Transverse colon (tissue), 4 donors: ENCODE results near the gene MBD1. TPM values are rescaled to one million over a fixed set of nuclear protein-coding genes. Genes with fewer than 3 reads are reported as not detected.

Experiments used
- DNase-seq: peaks from one replicate; pipeline ENCODE4 v3.0.0-alpha.2; 2019
- H3K27ac ChIP-seq, 4 donors: fragments of 200-600 bp; sonication (generic); 2 replicates each; pipeline ENCODE4 v1.5.1; 2016 to 2018; ENCODE audit warnings: inconsistent platforms in 4 of 4
- H3K27me3 ChIP-seq: fragments of 200-600 bp; sonication (generic); 2 replicates; pipeline ENCODE4 v1.5.1; 2017; ENCODE audit warnings: inconsistent platforms
- H3K36me3 ChIP-seq, 4 donors: fragments of 200-600 bp; sonication (generic); 2 replicates each; pipeline ENCODE4 v1.5.1; 2017 to 2019; ENCODE audit warnings: inconsistent platforms in 4 of 4
- H3K4me1 ChIP-seq, 4 donors: fragments of 200-600 bp; sonication (generic); 2 replicates each; pipeline ENCODE4 v1.5.1; 2017 to 2020; ENCODE audit warnings: inconsistent platforms in 4 of 4
- H3K4me3 ChIP-seq, 4 donors: fragments of 200-600 bp; sonication (generic); 1 replicate in 1 of 4; 2 replicates in 3 of 4; pipeline versions ENCODE4 v1.5.1 to v1.6.1; 2017 to 2019; ENCODE audit warnings: inconsistent platforms in 4 of 4
- H3K9me3 ChIP-seq, 2 donors: fragments of 200-600 bp; sonication (generic); 2 replicates each; pipeline ENCODE4 v1.5.1; 2017 to 2019; ENCODE audit warnings: inconsistent platforms in 2 of 2
- EP300 ChIP-seq: sonication (generic); formaldehyde crosslinking; IDR thresholded peaks from one replicate; pipeline ENCODE4 v1.6.1; 2017; ENCODE audit warnings: antibody characterized with exemption, low read depth
- POLR2A ChIP-seq: fragments of 450-650 bp; IDR thresholded peaks from one replicate; pipeline ENCODE4 v1.6.1; 2016; ENCODE audit warnings: antibody characterized with exemption, mild to moderate bottlenecking, moderate library complexity
- POLR2AphosphoS5 ChIP-seq, 3 donors: sonication (generic); formaldehyde crosslinking; IDR thresholded peaks; one replicate each; pipeline ENCODE4 v1.6.1; 2016; ENCODE audit warnings: antibody characterized with exemption in 3 of 3
- WGBS, 2 donors: methylation state at CpG; one replicate each; pipeline ENCODE4 v1.1.5; 2018; ENCODE audit warnings: low coverage in 1 of 2; 5-methylcytosine and 5-hydroxymethylcytosine counted together
- in situ Hi-C, 4 donors: fragments of 200-750 bp; cut with MboI; loops; one replicate each; pipeline versions ENCODE4 v1.15.0 to v1.15.1; 2017; ENCODE audit warnings: low sequenced_read_pairs in 3 of 4, low pct_ligation_motif_present in 1 of 4, low pct_unique_long_range_greater_than_20kb in 1 of 4
- intact Hi-C: fragments of 100-400 bp; cut with DNase I; formaldehyde crosslinking; loops from one replicate; pipeline ENCODE4 v1.15.1; 2023; ENCODE audit warnings: low total_unique reads
- total RNA-seq, 4 donors: library from RNA; depleted of rRNA; stranded (reverse); fragments of >200 nt; gene quantifications; one replicate each; pipeline ENCODE4 v1.1.0, GENCODE V29; 2016
- TF ChIP-seq, protein P1 (sequence below), 5 experiments: fragments of 200-600 bp in 3 of 5; fragments of 450-650 bp in 2 of 5; sonication (generic) in 3 of 5; IDR thresholded peaks; 1 replicate in 2 of 5; 2 replicates in 3 of 5; pipeline ENCODE4 v1.5.1; 2016 to 2017; ENCODE audit warnings: antibody characterized with exemption in 5 of 5, inconsistent platforms in 3 of 5, mild to moderate bottlenecking in 2 of 5, moderate library complexity in 1 of 5

The MBD1 gene
- total RNA-seq, 4 donors from 2014 or later: 65.1 to 97.8 (median 83.0) TPM

DNA sequence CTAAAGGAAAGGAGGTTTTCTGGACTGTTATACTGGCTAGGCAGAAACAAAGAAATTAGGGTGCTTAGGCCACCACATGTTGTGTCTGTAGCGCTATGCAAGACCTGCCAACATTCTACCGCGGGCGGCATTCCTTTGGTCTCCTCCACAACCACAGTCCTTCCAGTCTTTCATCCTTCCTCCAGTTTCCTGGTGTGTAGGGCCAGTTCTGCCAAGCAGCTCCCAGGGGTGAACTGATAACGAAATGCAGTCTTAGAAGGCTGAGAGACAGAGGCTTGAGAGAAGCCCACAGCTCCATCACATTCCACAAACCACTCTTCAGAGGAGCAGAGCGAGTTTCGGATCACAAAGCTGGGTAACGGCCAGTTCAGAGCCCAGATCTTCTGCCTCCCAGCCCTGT, 25.6 kb upstream of the MBD1 start:
- Histone ChIP-seq H3K4me1 (peaks cover 0 to 14% (median 5%) of the 10 kb centered on the region in 4 donors), H3K4me3 (peak overlapping the region in 1 of 4 donors; percentile 54), H3K9me3 (peaks cover 5% of the 10 kb centered on the region in 2 donors), H3K27ac (no peak overlapping the region), H3K27me3 (peaks cover 40% of the 10 kb centered on the region), H3K36me3 (no peaks in the 10 kb centered on the region)
- TF ChIP-seq, protein P1, sequence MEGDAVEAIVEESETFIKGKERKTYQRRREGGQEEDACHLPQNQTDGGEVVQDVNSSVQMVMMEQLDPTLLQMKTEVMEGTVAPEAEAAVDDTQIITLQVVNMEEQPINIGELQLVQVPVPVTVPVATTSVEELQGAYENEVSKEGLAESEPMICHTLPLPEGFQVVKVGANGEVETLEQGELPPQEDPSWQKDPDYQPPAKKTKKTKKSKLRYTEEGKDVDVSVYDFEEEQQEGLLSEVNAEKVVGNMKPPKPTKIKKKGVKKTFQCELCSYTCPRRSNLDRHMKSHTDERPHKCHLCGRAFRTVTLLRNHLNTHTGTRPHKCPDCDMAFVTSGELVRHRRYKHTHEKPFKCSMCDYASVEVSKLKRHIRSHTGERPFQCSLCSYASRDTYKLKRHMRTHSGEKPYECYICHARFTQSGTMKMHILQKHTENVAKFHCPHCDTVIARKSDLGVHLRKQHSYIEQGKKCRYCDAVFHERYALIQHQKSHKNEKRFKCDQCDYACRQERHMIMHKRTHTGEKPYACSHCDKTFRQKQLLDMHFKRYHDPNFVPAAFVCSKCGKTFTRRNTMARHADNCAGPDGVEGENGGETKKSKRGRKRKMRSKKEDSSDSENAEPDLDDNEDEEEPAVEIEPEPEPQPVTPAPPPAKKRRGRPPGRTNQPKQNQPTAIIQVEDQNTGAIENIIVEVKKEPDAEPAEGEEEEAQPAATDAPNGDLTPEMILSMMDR (IDR thresholded peaks at IDR 0.05): no peak
- TF ChIP-seq POLR2A (no peak), POLR2AphosphoS5 (IDR thresholded peaks at IDR 0.05) (no peak)
- WGBS, 2 donors: 40 to 72% methylated on average over 1 to 8 of the region's 8 CpGs
- DNase-seq: no peak
- intact Hi-C loops (no loop called here), in situ Hi-C loops (loop anchor here in 1 of 4 donors (25.0 kb wide), 1 partner anchor 905 kb away; no protein-coding TSS in a partner anchor)

DNA sequence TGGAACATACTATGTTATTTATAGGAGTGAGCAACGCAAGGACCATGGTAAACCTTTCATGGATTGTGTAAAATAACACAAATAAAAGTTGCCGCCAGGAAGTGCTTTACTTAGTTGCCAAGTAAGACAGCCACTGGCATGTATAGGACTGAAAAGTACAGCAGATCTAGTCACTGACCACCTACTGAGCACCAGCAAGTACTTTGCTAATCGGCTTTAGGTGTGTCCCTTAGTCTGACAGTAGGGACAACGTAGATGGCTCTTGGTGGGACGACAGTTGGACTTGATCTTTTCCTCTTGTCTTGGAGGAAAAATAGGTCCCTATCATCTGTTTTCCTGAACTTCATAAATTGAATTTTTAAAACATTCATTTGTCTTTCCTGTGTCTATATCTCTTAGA, 19.8 kb upstream of the MBD1 start:
- TF ChIP-seq POLR2A (no peak), POLR2AphosphoS5 (IDR thresholded peaks at IDR 0.05) (no peak), EP300 (no peak)
- TF ChIP-seq, protein P1 (IDR thresholded peaks at IDR 0.05): no peak
- H3K4me3 ChIP-seq: no peak overlapping the region
- WGBS, 2 donors: 52 to 80% methylated on average over 1 to 5 of the region's 5 CpGs

DNA sequence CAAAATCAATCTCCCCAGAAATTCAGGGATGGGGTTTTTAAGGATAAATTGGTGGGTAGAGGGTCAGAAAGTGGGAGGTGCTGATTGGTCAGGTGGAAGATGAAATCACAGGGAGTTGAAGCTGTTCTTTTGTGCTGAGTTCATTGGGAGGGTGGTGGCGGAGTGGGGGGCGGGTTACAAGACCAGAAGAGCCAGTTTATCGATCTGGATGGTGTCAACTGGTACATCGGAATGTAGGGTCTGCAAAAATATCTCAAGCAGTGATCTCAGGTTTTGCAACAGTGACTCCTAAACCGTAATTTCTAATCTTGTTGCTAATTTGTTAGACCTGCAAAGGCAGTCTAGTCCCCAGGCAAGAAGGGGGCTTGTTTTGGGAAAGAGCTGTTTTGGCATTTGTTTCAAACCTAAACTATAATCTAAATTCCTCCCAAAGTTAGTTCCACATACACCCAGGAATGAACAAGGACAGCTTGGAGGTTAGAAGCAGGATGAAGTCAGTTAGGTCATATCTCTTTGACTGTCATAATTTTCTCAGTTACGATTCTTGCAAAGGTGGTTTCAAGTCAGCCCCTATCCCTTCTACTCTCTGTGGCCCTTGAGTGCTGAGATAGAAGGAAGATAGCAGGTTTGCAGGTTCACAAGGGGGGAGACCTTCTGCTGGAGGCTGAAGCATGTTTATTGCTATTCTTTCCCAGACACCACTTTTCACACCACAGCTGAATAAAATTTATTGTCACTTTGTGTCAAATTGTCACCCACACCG, 18.5 kb upstream of the MBD1 start:
- TF ChIP-seq, protein P1 (IDR thresholded peaks at IDR 0.05): no peak
- TF ChIP-seq EP300 (no peak), POLR2A (no peak), POLR2AphosphoS5 (IDR thresholded peaks at IDR 0.05) (no peak)
- Histone ChIP-seq H3K4me1 (peaks cover 4 to 14% (median 8%) of the 10 kb centered on the region in 4 donors), H3K27ac (no peak overlapping the region), H3K36me3 (no peaks in the 10 kb centered on the region), H3K9me3 (peaks cover 0 to 2% of the 10 kb centered on the region in 2 donors), H3K27me3 (peaks cover 51% of the 10 kb centered on the region), H3K4me3 (no peak overlapping the region)
- in situ Hi-C loops (loop anchor here in 1 of 4 donors (25.0 kb wide), 2 partner anchors 813 to 912 kb away; partner anchors contain the start of genes C18orf32 and RPL17), intact Hi-C loops (no loop called here)
- 67 to 79% methylated on average over 7 of the region's 7 CpGs for WGBS, 2 donors
- DNase-seq: no peak

More for the DNA sequence above, 19.8 kb upstream of the MBD1 start:
- Histone ChIP-seq H3K27ac (no peak overlapping the region), H3K36me3 (no peaks in the 10 kb centered on the region), H3K4me1 (peaks cover 4 to 14% (median 8%) of the 10 kb centered on the region in 4 donors), H3K9me3 (peaks cover 5% of the 10 kb centered on the region in 2 donors), H3K27me3 (peaks cover 62% of the 10 kb centered on the region)
- intact Hi-C loops (no loop called here), in situ Hi-C loops (loop anchor here in 1 of 4 donors (25.0 kb wide), 1 partner anchor 911 kb away; no protein-coding TSS in a partner anchor)
- DNase-seq: no peak

DNA sequence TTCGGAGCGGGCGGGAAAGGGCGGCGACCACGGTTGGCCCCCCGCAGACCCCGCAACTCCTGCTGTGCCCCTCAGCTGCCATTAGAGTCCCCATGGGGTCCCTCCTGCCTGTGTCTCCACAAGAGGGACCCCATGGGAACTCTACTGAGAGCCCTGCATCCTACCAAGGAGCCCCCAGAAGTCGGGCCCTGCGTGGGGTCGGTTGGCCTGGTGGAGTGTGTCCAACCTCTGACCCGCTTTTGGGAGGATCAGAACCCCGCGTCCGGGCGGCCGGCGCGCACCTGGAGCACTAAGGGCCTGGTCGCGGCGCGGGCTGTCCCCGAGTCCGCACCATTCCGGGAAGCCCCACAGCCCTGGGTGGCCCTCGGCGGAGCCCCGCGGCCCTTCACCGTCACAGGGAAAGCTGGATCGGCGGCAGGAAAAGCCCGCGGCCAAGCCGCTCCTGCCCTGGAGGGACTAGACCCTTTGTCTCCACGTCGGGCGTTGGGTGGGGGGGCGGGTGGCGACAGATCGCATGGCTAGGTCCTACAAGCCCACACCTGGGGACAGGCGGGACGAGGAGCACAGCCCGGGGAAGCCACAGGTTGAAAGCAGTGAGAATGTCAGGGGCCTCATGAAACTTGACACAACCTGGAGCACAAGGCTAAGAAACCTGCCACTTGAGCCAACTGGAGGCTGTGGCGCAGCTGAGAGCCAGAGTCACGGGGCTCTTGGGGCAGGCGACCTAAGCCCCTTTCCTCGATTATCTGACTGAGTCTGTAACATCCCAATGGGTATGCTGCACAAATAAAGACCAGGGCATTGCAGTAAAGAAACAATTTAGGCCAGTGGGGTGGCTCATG, 17.3 kb upstream of the MBD1 start:
- TF ChIP-seq POLR2AphosphoS5 (IDR thresholded peaks at IDR 0.05): no peak
- TF ChIP-seq EP300: no peak
- TF ChIP-seq POLR2A: no peak
- TF ChIP-seq, protein P1 (IDR thresholded peaks at IDR 0.05): no peak
- in situ Hi-C loops (loop anchor here in 1 of 4 donors (25.0 kb wide), 1 partner anchor 811 kb away; the partner anchor contains the start of genes C18orf32 and RPL17), intact Hi-C loops (no loop called here)
- Histone ChIP-seq H3K4me1 (peaks cover 4 to 14% (median 8%) of the 10 kb centered on the region in 4 donors), H3K36me3 (no peaks in the 10 kb centered on the region), H3K27me3 (peaks cover 39% of the 10 kb centered on the region), H3K4me3 (peak overlapping the region in 3 of 4 donors; percentile 17 to 46 (median 34)), H3K27ac (no peak overlapping the region), H3K9me3 (no peaks in the 10 kb centered on the region)
- no peak for DNase-seq
- WGBS, 2 donors: 57% methylated on average over 24 of the region's 49 CpGs; no CpG with 5 or more reads in 1 of the 2 donors
